ENCODE measurements around the gene CEP57L1.

GRCh38 chr6:109183109-109183650 is 87.9 kb downstream of the CEP57L1 start:
- no peak for TF ChIP-seq POLR2A (IDR thresholded peaks at IDR 0.05; ENCODE audit: borderline replicate concordance, extremely low read depth, insufficient read depth, insufficient read length)
- TF ChIP-seq MAX (IDR thresholded peaks at IDR 0.05), result no peak
- no peak for TF ChIP-seq CEBPB (IDR thresholded peaks at IDR 0.05; ENCODE audit: low read depth)
- TF ChIP-seq EZH2 (IDR thresholded peaks at IDR 0.05), result no peak
- TF ChIP-seq YY1 (IDR thresholded peaks at IDR 0.05; ENCODE audit: extremely low read depth, insufficient replicate concordance, low read depth, low read length), result no peak
- no peak for TF ChIP-seq ZBTB33 (IDR thresholded peaks at IDR 0.05; ENCODE audit: extremely low read depth, insufficient replicate concordance, low read length)

Data from HCT116 (cell line).